Left lung (tissue), 10 donors: ENCODE data around the gene NIM1K. TPM values are rescaled to one million over a fixed set of nuclear protein-coding genes. Genes with fewer than 3 reads are reported as not detected.
"Not testable (repeated sequence)": the region's sequence is repeated elsewhere in the genome, so short reads cannot be mapped to it uniquely, and the experiment has no call there.

Experiments
- ATAC-seq: fragments of 200-7000 bp; cut with Tn5 transposase; one replicate; pipeline ENCODE4 v1.9.1; 2020; ENCODE audit warnings: moderate library complexity
- DNase-seq, 4 donors: peaks; one replicate each; pipeline ENCODE4 v3.0.0-alpha.2; 2013 to 2020
- H3K27ac ChIP-seq, 2 donors: fragments of 200-600 bp; sonication (generic) in 1 of 2; one replicate each; pipeline versions ENCODE4 v1.5.0 to v1.8.0; 2020 to 2021
- H3K27me3 ChIP-seq, 2 donors: fragments of 200-600 bp; sonication (generic) in 1 of 2; one replicate each; pipeline versions ENCODE4 v1.5.0 to v1.8.0; 2020 to 2021
- H3K36me3 ChIP-seq, 2 donors: fragments of 200-600 bp; sonication (generic) in 1 of 2; one replicate each; pipeline versions ENCODE4 v1.5.0 to v1.8.0; 2020 to 2021
- H3K4me1 ChIP-seq, 2 donors: fragments of 200-600 bp; one replicate each; pipeline ENCODE4 v1.8.0; 2021
- H3K4me3 ChIP-seq, 2 donors: fragments of 200-600 bp; sonication (generic) in 1 of 2; one replicate each; pipeline versions ENCODE4 v1.5.0 to v1.8.0; 2020 to 2021; ENCODE audit warnings: mild to moderate bottlenecking in 1 of 2
- H3K9me3 ChIP-seq, 2 donors: fragments of 200-600 bp; sonication (generic) in 1 of 2; one replicate each; pipeline versions ENCODE4 v1.5.0 to v1.8.0; 2020 to 2021
- intact Hi-C, 2 donors: fragments of 100-400 bp; cut with DNase I; formaldehyde crosslinking; loops; one replicate each; pipeline versions ENCODE4 v1.11.2 to v1.14.2; 2022
- polyA plus RNA-seq, 6 donors: library from polyadenylated mRNA; unstranded; fragments of 120-200 nt; gene quantifications; one replicate each; pipeline ENCODE4 v1.2.1, GENCODE V29; 2013; ENCODE audit not compliant: insufficient read length in 6 of 6
- total RNA-seq, 2 donors: library from RNA; stranded (reverse); fragmentation: NEBNext Ultra II Directional; extraction: Animal tissue kit (Norgen Biotek cat#: 25700); gene quantifications; one replicate each; pipeline ENCODE4 v1.2.1, GENCODE V29; 2021
- TF ChIP-seq, protein P1 (sequence below), 2 donors: fragments of 200-600 bp; sonication (generic) in 1 of 2; IDR thresholded peaks; one replicate each; pipeline versions ENCODE4 v1.5.0 to v1.8.0; 2021; ENCODE audit warnings: antibody characterized with exemption in 2 of 2
- donor health status: DM: no; HTN: yes; CAD: no.
- donor health status: DM: no; HTN: no; CAD: no.

The NIM1K gene
- total and polyA plus RNA-seq, 8 donors, result 0.44 to 3.0 (median 0.79) TPM

DNA sequence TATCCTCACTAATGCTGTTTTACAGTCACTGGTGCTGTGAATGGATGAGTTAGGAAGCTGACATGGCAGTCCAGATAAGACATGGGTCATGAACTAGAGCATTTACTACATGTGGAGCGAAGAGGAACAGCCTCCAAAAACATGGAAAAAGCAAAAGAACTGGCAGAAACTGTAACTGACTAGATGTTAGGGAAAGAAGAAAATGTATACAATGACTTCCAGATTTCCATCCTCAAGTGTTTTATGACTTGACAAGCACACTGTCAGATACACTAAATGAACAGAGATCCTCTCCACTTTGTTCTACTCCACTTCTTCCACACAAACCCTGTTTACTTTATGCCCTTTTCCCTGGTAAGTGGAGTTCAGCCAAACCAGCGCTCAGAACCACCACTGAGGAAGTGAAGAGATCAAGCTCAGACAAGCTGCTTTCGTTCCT lies 109.6 kb downstream of the NIM1K start:
- ATAC-seq, result peak; percentile 31

DNA sequence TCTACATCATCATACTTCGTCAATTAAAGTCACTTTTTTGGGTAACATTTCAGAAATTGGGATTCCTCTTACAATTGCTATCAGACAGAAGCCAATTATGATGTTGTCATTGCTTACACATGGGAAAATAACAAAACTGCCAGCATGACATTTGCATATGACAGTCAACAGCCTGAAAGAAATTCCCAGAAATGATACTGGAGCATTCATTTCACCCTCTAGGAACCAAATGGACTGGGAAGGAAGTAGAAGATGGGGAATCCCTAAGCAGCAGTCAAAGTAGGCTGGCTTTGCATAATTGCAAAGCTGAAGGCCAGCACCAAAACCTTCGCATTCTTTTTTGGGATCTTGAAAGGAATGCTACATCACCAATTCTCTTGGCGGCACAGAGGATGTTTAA lies 110.5 kb downstream of the NIM1K start:
- no peak for ATAC-seq
- Histone ChIP-seq H3K27ac (no peak overlapping the region), H3K4me3 (no peak overlapping the region), H3K9me3 (no peaks in the 10 kb centered on the region), H3K27me3 (no peaks in the 10 kb centered on the region), H3K36me3 (peaks cover 0 to 52% of the 10 kb centered on the region in 2 donors), H3K4me1 (peaks cover 4 to 26% of the 10 kb centered on the region in 2 donors)
- TF ChIP-seq, protein P1, sequence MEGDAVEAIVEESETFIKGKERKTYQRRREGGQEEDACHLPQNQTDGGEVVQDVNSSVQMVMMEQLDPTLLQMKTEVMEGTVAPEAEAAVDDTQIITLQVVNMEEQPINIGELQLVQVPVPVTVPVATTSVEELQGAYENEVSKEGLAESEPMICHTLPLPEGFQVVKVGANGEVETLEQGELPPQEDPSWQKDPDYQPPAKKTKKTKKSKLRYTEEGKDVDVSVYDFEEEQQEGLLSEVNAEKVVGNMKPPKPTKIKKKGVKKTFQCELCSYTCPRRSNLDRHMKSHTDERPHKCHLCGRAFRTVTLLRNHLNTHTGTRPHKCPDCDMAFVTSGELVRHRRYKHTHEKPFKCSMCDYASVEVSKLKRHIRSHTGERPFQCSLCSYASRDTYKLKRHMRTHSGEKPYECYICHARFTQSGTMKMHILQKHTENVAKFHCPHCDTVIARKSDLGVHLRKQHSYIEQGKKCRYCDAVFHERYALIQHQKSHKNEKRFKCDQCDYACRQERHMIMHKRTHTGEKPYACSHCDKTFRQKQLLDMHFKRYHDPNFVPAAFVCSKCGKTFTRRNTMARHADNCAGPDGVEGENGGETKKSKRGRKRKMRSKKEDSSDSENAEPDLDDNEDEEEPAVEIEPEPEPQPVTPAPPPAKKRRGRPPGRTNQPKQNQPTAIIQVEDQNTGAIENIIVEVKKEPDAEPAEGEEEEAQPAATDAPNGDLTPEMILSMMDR (IDR thresholded peaks at IDR 0.05), result no peak
- intact Hi-C loops, result no loop called here
- DNase-seq, result no peak

More for the DNA sequence above, 109.6 kb downstream of the NIM1K start:
- intact Hi-C loops, result no loop called here
- Histone ChIP-seq H3K36me3 (peaks cover 0 to 60% of the 10 kb centered on the region in 2 donors), H3K27me3 (no peaks in the 10 kb centered on the region), H3K27ac (no peak overlapping the region), H3K4me1 (peaks cover 4 to 26% of the 10 kb centered on the region in 2 donors), H3K4me3 (no peak overlapping the region), H3K9me3 (no peaks in the 10 kb centered on the region)
- TF ChIP-seq, protein P1 (IDR thresholded peaks at IDR 0.05), result no peak
- no peak for DNase-seq

DNA sequence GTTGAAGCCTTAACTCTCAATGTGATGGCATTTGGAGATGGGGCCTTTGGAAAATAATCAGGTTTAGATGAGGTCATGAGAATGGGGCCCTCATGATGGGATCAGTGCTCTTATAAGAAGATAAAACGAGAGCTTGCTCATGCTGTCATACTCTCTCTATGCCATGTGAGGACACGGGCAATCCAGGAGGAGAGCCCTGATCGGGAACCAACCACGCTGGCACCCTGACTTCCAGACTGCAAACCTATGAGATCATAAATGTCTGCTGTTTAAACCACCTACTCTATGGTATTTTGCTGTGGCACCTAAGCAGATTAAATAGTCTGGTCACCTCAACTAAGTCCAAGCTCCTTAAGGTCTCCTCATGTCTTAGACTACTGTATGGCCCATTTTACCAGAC lies 111.2 kb downstream of the NIM1K start:
- Histone ChIP-seq H3K4me3 (no peak overlapping the region), H3K4me1 (peaks cover 4 to 26% of the 10 kb centered on the region in 2 donors), H3K27ac (no peak overlapping the region), H3K36me3 (peaks cover 0 to 44% of the 10 kb centered on the region in 2 donors), H3K27me3 (no peaks in the 10 kb centered on the region), H3K9me3 (no peaks in the 10 kb centered on the region)
- ATAC-seq (no peak), DNase-seq (no peak)
- TF ChIP-seq, protein P1 (IDR thresholded peaks at IDR 0.05), result no peak
- intact Hi-C loops, result no loop called here

DNA sequence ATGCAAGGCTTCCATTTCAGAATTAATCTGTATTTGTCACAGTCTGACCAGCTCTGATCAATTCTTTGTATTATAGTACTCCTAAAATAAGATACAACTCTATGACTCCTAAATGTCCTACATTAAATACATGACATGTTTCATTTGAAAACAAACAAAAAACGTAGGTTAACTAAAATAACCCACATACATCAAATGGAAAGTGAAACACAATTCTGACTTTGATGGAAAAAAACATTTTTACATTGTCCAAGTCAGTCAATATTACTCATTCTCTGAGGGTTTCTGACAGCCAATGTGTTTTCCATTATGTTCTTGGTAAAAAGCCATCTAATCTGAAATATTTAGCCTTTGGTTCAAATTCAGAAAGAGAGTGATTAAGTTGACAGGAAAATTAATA lies 112.5 kb downstream of the NIM1K start:
- no peak overlapping the region for H3K4me3 ChIP-seq
- H3K27ac ChIP-seq, result no peak overlapping the region
- H3K36me3 ChIP-seq, result peaks cover 0 to 32% of the 10 kb centered on the region in 2 donors
- ATAC-seq (no peak), DNase-seq (no peak)
- intact Hi-C loops, result no loop called here
- TF ChIP-seq, protein P1 (IDR thresholded peaks at IDR 0.05), result no peak
- no peaks in the 10 kb centered on the region for H3K27me3 ChIP-seq
- peaks cover 4 to 34% of the 10 kb centered on the region in 2 donors for H3K4me1 ChIP-seq
- H3K9me3 ChIP-seq, result no peaks in the 10 kb centered on the region

DNA sequence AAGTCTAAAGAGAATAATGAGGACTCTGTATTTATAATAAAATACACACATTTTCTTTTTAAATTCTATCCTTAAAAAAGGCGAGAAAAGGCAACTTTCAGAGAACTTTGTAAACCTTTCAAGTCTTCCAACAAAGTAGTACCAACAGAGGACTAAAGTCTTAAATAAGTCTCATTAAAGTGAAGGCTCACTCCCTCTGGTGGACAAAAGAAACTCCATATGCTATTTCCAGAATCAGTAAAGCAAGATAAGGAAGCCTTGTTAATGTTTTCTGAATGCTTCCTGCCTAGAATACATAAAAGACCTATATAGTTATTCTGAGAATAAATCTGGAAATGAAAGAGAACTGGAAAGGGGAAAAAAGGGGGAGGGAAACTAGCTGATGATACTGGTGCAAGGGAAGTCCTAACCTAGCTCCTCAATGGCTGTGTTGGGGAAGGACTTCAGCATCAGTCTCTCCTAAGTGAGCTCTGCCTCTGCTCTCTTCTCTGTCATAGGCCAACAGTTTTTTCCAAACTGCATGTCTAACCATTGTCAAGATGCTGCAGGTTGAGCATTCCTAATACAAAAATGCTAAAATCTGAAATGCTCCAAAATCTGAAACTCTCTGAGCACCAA lies 114.0 kb downstream of the NIM1K start:
- peak; percentile 68 for ATAC-seq
- H3K27ac ChIP-seq, result peak overlapping the region in 1 of 2 donors; percentile 35
- H3K9me3 ChIP-seq, result no peaks in the 10 kb centered on the region
- H3K4me1 ChIP-seq, result peaks cover 4 to 39% of the 10 kb centered on the region in 2 donors
- no peak overlapping the region for H3K4me3 ChIP-seq
- intact Hi-C loops, result no loop called here
- H3K27me3 ChIP-seq, result no peaks in the 10 kb centered on the region
- DNase-seq, result peak in 2 of 4 donors; percentile 45 to 71
- peaks cover 0 to 22% of the 10 kb centered on the region in 2 donors for H3K36me3 ChIP-seq
- TF ChIP-seq, protein P1 (IDR thresholded peaks at IDR 0.05), result peak; percentile 51 to 56

DNA sequence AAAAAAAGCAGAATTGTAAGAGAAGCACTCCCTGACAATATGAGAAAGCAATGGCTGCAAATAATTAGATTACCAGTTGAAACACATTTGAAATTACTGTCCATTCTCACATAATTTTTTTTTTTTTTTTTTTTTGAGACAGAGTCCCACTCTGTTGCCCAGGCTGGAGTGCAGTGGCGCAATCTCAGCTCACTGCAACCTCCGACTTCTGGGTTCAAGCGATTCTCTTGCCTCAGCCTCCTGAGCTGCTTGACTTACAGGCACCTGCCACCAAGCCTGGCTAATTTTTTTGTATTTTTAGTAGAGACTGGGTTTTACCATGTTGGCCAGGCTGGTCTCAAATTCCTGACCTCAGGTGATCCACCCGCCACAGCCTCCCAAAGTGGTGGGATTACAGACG lies 114.9 kb downstream of the NIM1K start:
- Histone ChIP-seq H3K36me3 (peaks cover 0 to 22% of the 10 kb centered on the region in 2 donors), H3K4me1 (peaks cover 4 to 32% of the 10 kb centered on the region in 2 donors)
- intact Hi-C loops, H3K9me3 ChIP-seq, H3K27ac ChIP-seq, H3K27me3 ChIP-seq, H3K4me3 ChIP-seq, ATAC-seq, DNase-seq: not testable (repeated sequence)
